K562 (cell line): ENCODE measurements around the gene GRM5. TPM values are rescaled to one million over a fixed set of nuclear protein-coding genes. Genes with fewer than 3 reads are reported as not detected.
"Not testable (repeated sequence)": the region's sequence is repeated elsewhere in the genome, so short reads cannot be mapped to it uniquely, and the experiment has no call there.

Experiments
- ATAC-seq: fragments of 200-7000 bp; cut with Tn5 transposase; 3 replicates; pipeline ENCODE4 v1.9.1; 2020; ENCODE audit warnings: moderate library complexity
- BruUV-seq: library from RNA; stranded (reverse); fragments of 400-500 nt; replicated peaks from 2 replicates; lab custom pipeline; 2021; lab: Mats Ljungman, UMichigan
- CTCF ChIA-PET: fragments of 300-600 bp; formaldehyde crosslinking; extraction: SDS; loops from one replicate; lab custom pipeline; 2021; ENCODE audit warnings: low intra/inter-chr PET ratio; lab: Yijun Ruan, JAX
- POLR2A ChIA-PET: fragments of 300-600, 350-650 bp; sonication (Branson Sonifier 250); formaldehyde crosslinking; extraction: SDS; loops from one replicate; lab custom pipeline; 2021; ENCODE audit warnings: antibody characterized with exemption, inconsistent platforms; lab: Yijun Ruan, JAX
- DNase-seq, 4 experiments: peaks; one replicate each; pipeline versions ENCODE4 v3.0.0 to v3.0.0-alpha.2; 2011 to 2018; ENCODE audit warnings: low spot score in 3 of 4, mixed read lengths in 3 of 4; ENCODE audit errors: extremely low read depth in 1 of 4
- FAIRE-seq: peaks from 2 replicates; lab custom pipeline; 2011; peaks lifted over from hg19 to GRCh38; lab: Jason Lieb, UNC
- H2AFZ ChIP-seq: 2 replicates; pipeline ENCODE4 v1.6.0; 2011; ENCODE audit warnings: low read depth, low read length, control low read depth, inconsistent platforms
- H3K27ac ChIP-seq: fragments of 200-600 bp; 3 replicates; pipeline ENCODE4 v1.8.0; 2011; ENCODE audit warnings: low read depth, mild to moderate bottlenecking, control low read depth, inconsistent platforms, low read length, moderate library complexity, mixed read lengths; ENCODE audit errors: extremely low read depth
- H3K27me3 ChIP-seq, 2 experiments: fragments of 300-600 bp in 1 of 2; 2 replicates in 1 of 2; 3 replicates in 1 of 2; pipeline versions ENCODE4 v1.6.0 to v1.8.0; 2011; ENCODE audit warnings: inconsistent platforms in 2 of 2, low read length in 2 of 2, mild to moderate bottlenecking in 1 of 2, mixed read lengths in 1 of 2, moderate library complexity in 1 of 2; ENCODE audit not compliant: control insufficient read depth in 2 of 2, insufficient read depth in 2 of 2
- H3K36me3 ChIP-seq: fragments of 300-600 bp; 3 replicates; pipeline ENCODE4 v1.8.0; 2011; ENCODE audit warnings: mild to moderate bottlenecking, low read length, inconsistent platforms; ENCODE audit not compliant: control insufficient read depth, insufficient read depth
- H3K4me1 ChIP-seq, 2 experiments: fragments of 200-600 bp in 1 of 2; replicated peaks in 1 of 2; 2 replicates in 1 of 2; 3 replicates in 1 of 2; pipeline versions ENCODE4 v1.5.1 to v1.8.0; 2011; ENCODE audit warnings: inconsistent platforms in 2 of 2, low read length in 2 of 2, mild to moderate bottlenecking in 1 of 2, mixed read lengths in 1 of 2, moderate library complexity in 1 of 2; ENCODE audit not compliant: control insufficient read depth in 2 of 2, insufficient read depth in 2 of 2
- H3K4me2 ChIP-seq: 2 replicates; pipeline ENCODE4 v1.6.1; 2011; ENCODE audit warnings: low read length, control low read depth, inconsistent platforms, mixed read lengths; ENCODE audit not compliant: insufficient read depth
- H3K4me3 ChIP-seq: fragments of 200-600 bp; sonication (generic), shearing (Covaris generic); 2 replicates; pipeline ENCODE4 v1.5.1; 2016; ENCODE audit warnings: control low read depth, inconsistent platforms
- H3K79me2 ChIP-seq: fragments of 200-600 bp; 3 replicates; pipeline ENCODE4 v1.8.0; 2011; ENCODE audit warnings: low read length, inconsistent platforms; ENCODE audit not compliant: control insufficient read depth, insufficient read depth
- H3K9ac ChIP-seq, 2 experiments: 2 replicates each; pipeline versions ENCODE4 v1.6.0 to v1.6.1; 2011; ENCODE audit warnings: low read depth in 2 of 2, low read length in 2 of 2, control low read depth in 1 of 2, inconsistent platforms in 1 of 2, mild to moderate bottlenecking in 1 of 2, mixed read lengths in 1 of 2; ENCODE audit not compliant: insufficient read depth in 1 of 2
- H3K9me1 ChIP-seq: one replicate; pipeline ENCODE4 v1.6.0; 2011; ENCODE audit warnings: inconsistent platforms, mild to moderate bottlenecking, low read length, moderate library complexity; ENCODE audit not compliant: control insufficient read depth, insufficient read depth
- H3K9me3 ChIP-seq: replicated peaks from 2 replicates; pipeline ENCODE4 v1.5.1; 2011; ENCODE audit warnings: low read depth, low read length, inconsistent platforms; ENCODE audit not compliant: control insufficient read depth, insufficient read depth
- H4K20me1 ChIP-seq: replicated peaks from 2 replicates; pipeline ENCODE4 v1.6.1; 2011; ENCODE audit warnings: low read length, inconsistent platforms, mixed read lengths; ENCODE audit not compliant: control insufficient read depth, insufficient read depth
- WGBS: fragments of 100-300 bp; shearing (Covaris generic); methylation state at CpG from one replicate; pipeline ENCODE4 v1.1.6; 2016; ENCODE audit warnings: low coverage, mixed read lengths; ENCODE audit not compliant: insufficient coverage; ENCODE audit errors: missing lambda C conversion rate; 5-methylcytosine and 5-hydroxymethylcytosine counted together
- in situ Hi-C: fragments of 300-500 bp; cut with MboI; formaldehyde crosslinking; loops from 4 replicates; pipeline ENCODE4 v1.15.0; 2018; ENCODE audit warnings: inconsistent platforms, mixed read lengths
- intact Hi-C: fragments of 100-400 bp; cut with micrococcal nuclease; formaldehyde crosslinking; loops from 2 replicates; pipeline ENCODE4 v1.14.2; 2022
- polyA plus RNA-seq, 8 experiments: library from polyadenylated mRNA; depleted of rRNA in 4 of 8; stranded (reverse) in 5 of 8; unstranded in 3 of 8; fragments of >200 nt; fragmentation: Nextera tagmentation in 2 of 8; fragmentation: Illumina TruSeq in 1 of 8; extraction: Ambion mirVana in 2 of 8; extraction: Trizol in 1 of 8; gene quantifications; 2 replicates each; pipeline versions ENCODE4 v1.2.1 to v1.2.3, GENCODE V29; 2011 to 2014; ENCODE audit warnings: inconsistent platforms in 1 of 8, missing spikeins in 1 of 8
- total RNA-seq, 7 experiments: library from RNA; depleted of rRNA in 6 of 7; stranded (reverse); fragments of >200 nt in 6 of 7; fragmentation: Illumina TruSeq in 2 of 7; extraction: Trizol in 2 of 7; gene quantifications; 2 replicates each; pipeline versions ENCODE4 v1.2.1 to v1.2.3, GENCODE V29; 2011 to 2021; ENCODE audit warnings: low replicate concordance in 1 of 7

Gene GRM5
- total and polyA plus RNA-seq, 9 of the 15 experiments (the other 6 are each of a cell fraction or from before 2014, with no cell fraction given), result not detected

DNA sequence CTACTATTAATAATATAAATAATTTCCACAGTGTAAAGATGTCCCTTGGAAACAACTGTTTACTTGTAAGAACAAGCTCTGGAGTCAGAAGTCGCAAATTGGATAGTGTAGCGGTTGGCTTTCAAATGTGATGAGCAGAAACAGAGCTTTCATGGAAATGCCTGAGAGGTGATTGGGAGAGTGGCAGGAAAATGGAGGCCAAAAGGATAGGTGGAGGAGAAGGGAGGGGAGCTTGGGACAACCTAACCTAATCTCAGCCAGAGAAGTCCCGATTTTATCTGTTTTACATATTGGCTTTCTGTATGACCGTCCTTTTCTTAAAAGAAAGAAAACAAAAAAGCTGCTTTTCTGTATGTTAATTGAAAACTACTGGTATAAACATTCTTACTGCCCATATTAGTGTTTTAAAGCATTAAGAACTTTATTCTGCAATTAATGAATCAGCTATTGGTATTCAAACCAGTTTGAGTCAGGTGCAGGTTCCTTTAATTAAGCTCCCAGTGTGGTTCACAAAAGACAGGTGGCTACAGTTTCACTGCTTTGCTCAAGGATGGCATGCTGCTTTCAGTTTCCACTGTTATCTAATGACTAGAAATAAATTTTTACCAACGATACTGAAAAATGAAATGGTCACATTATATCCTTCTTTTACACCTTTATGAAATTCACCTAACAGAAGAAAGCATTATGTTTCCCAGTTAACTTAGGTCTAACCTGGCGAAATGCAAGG is 117.8 kb downstream of the GRM5 start:
- H2AFZ ChIP-seq, H4K20me1 ChIP-seq, H3K27ac ChIP-seq, ATAC-seq, DNase-seq, H3K4me1 ChIP-seq, H3K36me3 ChIP-seq, H3K4me3 ChIP-seq, H3K79me2 ChIP-seq, in situ Hi-C loops, FAIRE-seq, BruUV-seq, H3K4me2 ChIP-seq, intact Hi-C loops, H3K9ac ChIP-seq, POLR2A ChIA-PET, H3K9me3 ChIP-seq, H3K9me1 ChIP-seq, CTCF ChIA-PET, H3K27me3 ChIP-seq: not testable (repeated sequence)
- WGBS, result 0% methylated on average over 6 of the region's 6 CpGs

DNA sequence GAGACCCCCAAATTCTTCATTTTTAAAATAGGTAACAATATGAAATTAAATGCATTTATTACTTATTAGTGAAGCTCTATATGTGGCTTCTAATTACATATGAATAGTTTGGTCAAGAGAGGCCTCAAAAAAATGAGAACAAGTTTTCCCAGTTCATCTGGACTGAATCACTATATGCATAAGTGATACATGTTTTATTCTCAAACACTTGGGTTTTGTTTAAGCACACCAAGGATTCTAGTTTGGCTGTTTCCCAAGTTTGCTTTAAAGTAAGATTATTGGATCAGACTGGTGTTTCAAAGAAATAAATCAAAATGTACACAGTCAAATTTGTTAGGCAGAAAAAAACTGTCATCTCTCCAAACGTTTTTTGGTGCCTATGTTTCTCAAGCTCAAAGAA is 136.1 kb downstream of the GRM5 start:
- BruUV-seq, H3K4me3 ChIP-seq, H3K79me2 ChIP-seq, H3K4me1 ChIP-seq, H2AFZ ChIP-seq, H3K9me3 ChIP-seq, H3K9me1 ChIP-seq, POLR2A ChIA-PET, intact Hi-C loops, FAIRE-seq, in situ Hi-C loops, ATAC-seq, H3K36me3 ChIP-seq, H3K27me3 ChIP-seq, H3K4me2 ChIP-seq, CTCF ChIA-PET, H3K9ac ChIP-seq, H3K27ac ChIP-seq, H4K20me1 ChIP-seq, DNase-seq: not testable (repeated sequence)
- WGBS, result 0% methylated on average over 1 of the region's 1 CpG

DNA sequence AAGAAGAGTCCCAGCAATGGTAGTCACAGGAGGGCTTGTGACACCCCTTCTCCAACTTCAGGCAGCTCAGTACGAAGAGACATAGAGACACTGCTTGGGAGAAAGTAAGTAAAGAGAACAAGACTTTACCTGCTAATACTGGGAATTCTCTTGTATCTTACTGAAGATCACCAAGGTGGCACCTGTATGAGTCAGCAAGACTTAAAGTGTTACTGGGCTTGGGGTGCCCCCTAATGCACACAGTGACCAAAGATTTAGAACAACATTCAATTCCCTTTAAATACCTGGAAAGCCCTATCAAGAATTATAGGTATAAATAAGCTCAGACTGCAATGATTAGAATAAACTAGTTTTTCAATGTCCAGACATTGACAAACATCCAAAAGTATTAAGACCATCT is 148.7 kb downstream of the GRM5 start:
- H2AFZ ChIP-seq, H3K79me2 ChIP-seq, in situ Hi-C loops, H3K4me1 ChIP-seq, POLR2A ChIA-PET, H3K27me3 ChIP-seq, CTCF ChIA-PET, ATAC-seq, BruUV-seq, FAIRE-seq, H3K36me3 ChIP-seq, H3K9me3 ChIP-seq, DNase-seq, H4K20me1 ChIP-seq, H3K9me1 ChIP-seq, H3K9ac ChIP-seq, H3K4me3 ChIP-seq, H3K4me2 ChIP-seq, H3K27ac ChIP-seq, intact Hi-C loops: not testable (repeated sequence)
- WGBS, result 0% methylated on average over 1 of the region's 1 CpG
